Camera-type eye (tissue), 1 donor: ENCODE measurements around the gene NOS2. TPM values are rescaled to one million over a fixed set of nuclear protein-coding genes. Genes with fewer than 3 reads are reported as not detected.

ENCODE experiments used
- total RNA-seq: library from RNA; depleted of rRNA; stranded (reverse); fragments of >200 nt; gene quantifications from one replicate; pipeline ENCODE4 v1.2.3, GENCODE V29; 2014

NOS2 gene
- total RNA-seq = 1.3 TPM

DNA sequence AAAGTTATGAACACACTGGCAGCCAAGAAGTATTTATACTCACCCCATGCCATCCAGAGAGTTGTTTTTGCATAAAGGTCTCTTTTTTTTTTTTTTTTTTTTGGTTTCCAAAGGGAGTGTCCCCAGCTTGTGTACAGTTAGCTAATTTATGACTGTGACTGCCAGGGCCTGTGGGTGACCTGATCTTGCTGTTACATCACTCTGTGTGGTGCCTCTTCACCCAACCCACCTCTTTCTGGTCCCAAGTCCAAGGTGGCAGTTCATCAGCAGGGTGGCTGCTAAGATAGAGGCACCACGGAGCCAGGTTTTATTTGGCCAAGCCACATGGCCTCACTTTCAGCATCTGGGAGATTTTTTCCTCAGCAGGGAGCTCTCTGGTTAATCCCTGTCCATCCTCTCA is at the start of gene NOS2:
NOS2 (minus strand) TSS at position 8 of the 400 bp plus-strand sequence. CDS start 1,720 bp downstream, outside the sequence.

Other genes with a start within 250 kb of the NOS2 start
- 7.1 TPM for gene LGALS9, start 169.3 kb downstream of the NOS2 start, total RNA-seq
- 24.3 TPM for gene LYRM9, start 92.8 kb upstream of the NOS2 start, total RNA-seq
- 116 TPM for gene NLK, start 242.1 kb upstream of the NOS2 start, total RNA-seq